ENCODE results near the gene SOS1. TPM values are rescaled to one million over a fixed set of nuclear protein-coding genes. Genes with fewer than 3 reads are reported as not detected.

Gene SOS1
- total RNA-seq, 2 donors from 2014 or later = 65.2 to 95.5 TPM

DNA sequence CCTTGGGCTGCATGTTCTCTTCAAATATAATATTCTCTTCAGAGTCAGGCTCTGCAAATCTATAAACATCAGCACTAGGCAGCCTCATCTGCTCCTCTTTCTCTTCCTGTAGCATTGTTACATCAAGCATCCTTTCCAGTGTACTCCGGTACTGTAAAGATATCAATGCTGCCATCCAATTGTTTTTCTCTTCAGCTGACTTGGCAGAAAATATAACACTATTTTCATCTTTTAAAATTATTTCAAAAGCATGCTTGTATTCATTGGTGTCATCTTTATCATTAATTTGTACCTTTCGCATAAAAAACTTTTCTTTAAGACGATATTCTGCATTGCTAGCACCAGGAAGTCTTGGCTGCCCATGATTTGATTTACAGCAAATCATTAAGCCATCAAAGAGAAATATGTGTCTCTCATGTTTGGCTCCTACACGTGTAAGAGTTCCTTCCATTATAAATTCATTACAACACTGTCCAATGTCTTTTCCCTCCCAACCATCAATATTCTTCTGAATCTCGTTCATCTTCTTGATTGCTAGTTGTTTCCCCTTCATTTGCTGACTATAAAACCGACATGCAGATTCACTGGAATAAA is 98.1 kb downstream of the SOS1 start:
- Mint-ChIP-seq H3K27me3 (no peaks in the 10 kb centered on the region), H3K27ac (peak overlapping the region; percentile 8), H3K36me3 (ENCODE audit: low read depth) (peaks cover 6% of the 10 kb centered on the region), H3K4me3 (no peak overlapping the region), H3K4me1 (peaks cover 9% of the 10 kb centered on the region)
- no peak for ATAC-seq
- no peak for DNase-seq
- no peaks in the 10 kb centered on the region for H3K9me3 ChIP-seq (ENCODE audit: control insufficient read depth, low read length, poor library complexity, severe bottlenecking)

DNA sequence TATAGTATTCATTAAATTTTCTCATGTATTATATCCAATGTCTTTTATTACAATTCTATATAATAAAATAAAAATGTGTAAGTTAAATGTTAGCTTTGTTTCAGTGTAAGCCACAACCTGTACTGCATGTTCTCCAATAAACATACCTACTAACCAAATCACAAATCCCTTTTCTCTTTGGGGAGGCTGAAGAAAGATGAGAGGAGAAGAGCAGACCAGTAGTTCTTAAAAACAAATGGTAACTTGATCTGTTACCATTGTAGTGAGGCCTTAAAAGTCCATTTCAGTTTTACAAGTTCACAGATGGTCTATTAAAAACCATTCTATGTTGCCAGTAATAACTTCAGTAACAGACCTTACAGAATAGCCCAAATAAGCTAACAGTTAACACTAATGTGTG is 100.5 kb downstream of the SOS1 start:
- H3K27me3 Mint-ChIP-seq = no peaks in the 10 kb centered on the region
- H3K4me1 Mint-ChIP-seq = peaks cover 9% of the 10 kb centered on the region
- no peaks in the 10 kb centered on the region for H3K9me3 ChIP-seq (ENCODE audit: control insufficient read depth, low read length, poor library complexity, severe bottlenecking)
- DNase-seq = no peak
- H3K27ac Mint-ChIP-seq = no peak overlapping the region
- ATAC-seq = no peak
- H3K36me3 Mint-ChIP-seq (ENCODE audit: low read depth) = peaks cover 6% of the 10 kb centered on the region
- no peak overlapping the region for H3K4me3 Mint-ChIP-seq

DNA sequence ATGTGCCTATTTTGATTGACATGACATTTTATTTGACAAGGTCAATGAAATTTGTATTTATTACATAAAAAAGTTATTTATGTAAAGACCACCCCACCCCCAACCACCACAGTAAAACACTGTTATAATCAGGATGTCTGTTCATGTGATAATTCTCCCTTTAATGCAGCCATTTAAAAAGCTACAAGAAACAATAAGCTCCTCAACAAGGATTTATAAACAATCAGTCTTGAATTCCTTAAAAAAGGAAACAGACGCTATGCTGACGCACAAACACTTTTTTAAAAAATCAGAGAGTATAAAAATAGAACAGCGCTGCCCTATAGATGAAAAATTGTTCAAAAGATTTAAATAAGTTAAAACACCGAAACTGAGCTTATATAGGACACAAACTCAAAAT is 102.2 kb downstream of the SOS1 start:
- H3K4me1 Mint-ChIP-seq = peaks cover 8% of the 10 kb centered on the region
- no peaks in the 10 kb centered on the region for H3K27me3 Mint-ChIP-seq
- no peak overlapping the region for H3K27ac Mint-ChIP-seq
- DNase-seq (no peak), ATAC-seq (no peak)
- H3K4me3 Mint-ChIP-seq = no peak overlapping the region
- no peaks in the 10 kb centered on the region for H3K9me3 ChIP-seq (ENCODE audit: control insufficient read depth, low read length, poor library complexity, severe bottlenecking)
- H3K36me3 Mint-ChIP-seq (ENCODE audit: low read depth) = peaks cover 6% of the 10 kb centered on the region

DNA sequence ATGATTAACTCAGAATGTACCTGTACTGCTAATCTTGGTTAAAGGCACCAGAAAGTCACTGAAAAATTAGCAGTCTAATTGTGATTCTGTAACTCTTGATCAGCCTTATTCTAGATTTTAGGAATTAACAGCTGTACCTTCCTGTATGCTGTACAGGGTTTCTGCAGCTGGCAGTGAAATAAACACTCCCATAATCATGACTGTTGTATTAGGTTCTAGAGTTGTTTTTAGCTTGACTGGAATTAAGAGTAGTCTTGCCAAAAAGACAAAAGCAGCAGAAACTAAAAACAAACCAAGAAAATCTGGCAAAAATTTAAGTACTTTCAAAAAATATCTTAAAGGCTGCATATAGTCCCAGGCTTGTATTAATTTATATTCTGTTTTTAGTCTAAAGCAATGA is 103.5 kb downstream of the SOS1 start:
- ATAC-seq (no peak), DNase-seq (no peak)
- H3K9me3 ChIP-seq (ENCODE audit: control insufficient read depth, low read length, poor library complexity, severe bottlenecking) = no peaks in the 10 kb centered on the region
- Mint-ChIP-seq H3K4me3 (no peak overlapping the region), H3K4me1 (peaks cover 4% of the 10 kb centered on the region), H3K27me3 (no peaks in the 10 kb centered on the region), H3K27ac (no peak overlapping the region), H3K36me3 (ENCODE audit: low read depth) (peaks cover 3% of the 10 kb centered on the region)

DNA sequence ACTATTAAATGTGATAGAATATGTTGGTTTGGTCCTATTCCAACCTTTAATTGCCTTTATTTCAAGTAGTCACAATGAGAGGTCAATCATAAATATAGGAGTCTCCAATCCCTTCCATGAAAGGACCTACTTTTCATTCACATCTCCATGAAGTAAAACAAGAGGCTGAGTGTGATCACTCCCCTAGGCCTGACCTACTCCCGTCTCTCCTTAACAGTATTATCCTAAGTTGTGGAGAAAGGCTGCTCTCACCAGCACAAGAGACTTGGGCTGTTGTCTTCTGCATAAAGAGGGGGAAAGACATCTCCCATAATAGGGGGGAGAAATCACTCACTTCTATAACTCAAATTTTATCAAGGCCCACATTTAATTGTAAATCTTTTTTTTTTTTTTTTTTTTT is 105.4 kb downstream of the SOS1 start:
- Mint-ChIP-seq H3K36me3 (ENCODE audit: low read depth) (peaks cover 3% of the 10 kb centered on the region), H3K4me3 (no peak overlapping the region), H3K4me1 (peaks cover 4% of the 10 kb centered on the region), H3K27me3 (no peaks in the 10 kb centered on the region), H3K27ac (no peak overlapping the region)
- no peaks in the 10 kb centered on the region for H3K9me3 ChIP-seq (ENCODE audit: control insufficient read depth, low read length, poor library complexity, severe bottlenecking)
- DNase-seq = no peak
- no peak for ATAC-seq

DNA sequence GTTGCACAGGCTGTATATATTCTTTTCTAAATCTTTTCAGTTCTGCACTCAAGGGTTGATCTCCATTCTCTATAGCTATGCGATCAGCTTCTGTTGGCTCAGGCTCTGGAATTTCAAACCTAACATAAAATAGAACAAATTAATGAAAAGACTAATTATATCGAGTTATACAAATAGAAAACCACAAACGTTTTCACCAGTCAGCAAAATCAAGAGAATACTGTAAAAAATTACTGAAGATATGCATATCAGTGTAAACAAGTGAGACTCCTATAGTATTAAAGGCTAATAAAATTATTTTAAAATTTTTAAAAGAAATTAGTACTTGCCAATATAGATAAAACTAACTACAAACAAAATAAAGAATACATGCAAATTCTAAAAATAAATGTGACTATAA is 107.0 kb downstream of the SOS1 start:
- Mint-ChIP-seq H3K4me1 (peaks cover 2% of the 10 kb centered on the region), H3K27me3 (no peaks in the 10 kb centered on the region), H3K27ac (no peak overlapping the region), H3K36me3 (ENCODE audit: low read depth) (no peaks in the 10 kb centered on the region), H3K4me3 (no peak overlapping the region)
- no peaks in the 10 kb centered on the region for H3K9me3 ChIP-seq (ENCODE audit: control insufficient read depth, low read length, poor library complexity, severe bottlenecking)
- ATAC-seq (no peak), DNase-seq (no peak)

DNA sequence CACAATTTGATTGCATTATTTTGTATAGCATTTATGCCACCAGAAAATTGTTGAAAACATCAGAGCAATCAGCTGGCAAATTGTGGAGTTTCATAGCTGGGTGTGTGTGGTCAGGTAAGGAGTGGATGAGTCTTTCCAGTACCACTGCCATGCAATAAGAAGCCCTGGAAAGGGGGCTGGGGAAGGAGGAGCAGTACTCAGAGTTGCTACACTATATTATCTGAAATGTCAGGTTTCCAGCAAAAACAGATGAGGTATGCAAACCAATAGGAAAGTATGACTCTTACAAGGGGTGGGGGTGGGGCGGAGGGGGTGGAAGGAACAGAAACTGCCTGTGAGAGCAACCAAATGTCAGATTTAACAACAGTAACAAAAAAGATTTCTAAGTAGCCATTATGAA is 112.2 kb downstream of the SOS1 start:
- H3K9me3 ChIP-seq (ENCODE audit: control insufficient read depth, low read length, poor library complexity, severe bottlenecking) = no peaks in the 10 kb centered on the region
- peaks cover 5% of the 10 kb centered on the region for H3K36me3 Mint-ChIP-seq (ENCODE audit: low read depth)
- ATAC-seq (no peak), DNase-seq (no peak)
- no peaks in the 10 kb centered on the region for H3K27me3 Mint-ChIP-seq
- peak overlapping the region; percentile 3 for H3K27ac Mint-ChIP-seq
- peak overlapping the region; percentile 12 for H3K4me3 Mint-ChIP-seq
- peaks cover 11% of the 10 kb centered on the region for H3K4me1 Mint-ChIP-seq

DNA sequence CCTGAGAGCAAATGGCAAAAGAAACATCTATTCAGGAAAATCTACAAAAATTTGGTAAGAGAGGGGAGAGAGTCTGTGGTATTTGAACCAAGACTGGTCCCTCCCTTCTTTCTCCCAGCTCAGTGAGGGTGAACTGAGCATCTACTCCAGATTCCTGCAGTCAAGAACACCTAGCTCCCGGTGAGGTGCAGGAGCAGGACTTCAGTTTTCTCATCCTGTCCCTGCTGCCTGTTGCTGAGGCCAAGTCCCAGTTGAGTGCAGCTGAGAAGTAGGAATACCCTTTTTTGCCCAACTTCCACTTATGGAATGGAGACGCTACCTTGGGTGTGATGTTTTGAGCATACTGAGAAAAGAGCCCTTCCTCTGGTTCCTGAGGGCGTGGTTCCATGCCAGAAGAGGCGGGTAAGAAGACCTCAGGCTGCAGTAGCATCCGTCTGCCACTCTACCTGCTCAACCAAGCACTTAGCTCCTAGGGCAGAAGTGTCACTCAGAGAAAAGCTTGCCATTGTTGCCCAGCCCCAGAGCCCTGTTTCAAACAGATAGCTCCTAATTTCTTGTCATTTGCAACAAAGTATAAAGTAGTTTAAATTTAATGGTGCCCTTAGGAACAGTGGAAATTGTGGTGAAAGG is 112.9 kb downstream of the SOS1 start:
- Mint-ChIP-seq H3K27me3 (no peaks in the 10 kb centered on the region), H3K36me3 (ENCODE audit: low read depth) (peaks cover 5% of the 10 kb centered on the region), H3K27ac (peak overlapping the region; percentile 3), H3K4me1 (peaks cover 11% of the 10 kb centered on the region), H3K4me3 (no peak overlapping the region)
- no peaks in the 10 kb centered on the region for H3K9me3 ChIP-seq (ENCODE audit: control insufficient read depth, low read length, poor library complexity, severe bottlenecking)
- ATAC-seq (no peak), DNase-seq (no peak)

DNA sequence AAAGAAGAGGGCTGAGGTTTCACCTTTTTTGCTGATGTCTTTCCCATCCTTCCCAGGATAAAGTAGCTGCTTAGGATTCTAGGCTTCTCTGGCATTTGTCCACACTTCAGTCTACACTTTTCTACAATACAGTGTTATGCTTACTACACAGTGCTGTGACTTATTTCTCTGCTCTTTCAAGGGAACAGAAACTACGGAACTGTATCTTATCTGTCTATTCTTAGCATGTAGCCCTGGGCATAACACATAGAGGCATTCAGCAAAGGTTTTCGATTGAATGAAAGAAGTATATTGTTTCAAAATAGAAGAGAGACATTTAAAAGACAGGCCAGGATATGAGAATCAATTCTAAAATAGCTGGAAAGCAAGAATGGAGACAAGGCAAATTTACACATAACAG is 120.3 kb downstream of the SOS1 start:
- Mint-ChIP-seq H3K4me3 (no peak overlapping the region), H3K36me3 (ENCODE audit: low read depth) (peaks cover 11% of the 10 kb centered on the region), H3K27ac (no peak overlapping the region), H3K27me3 (no peaks in the 10 kb centered on the region), H3K4me1 (peaks cover 11% of the 10 kb centered on the region)
- no peaks in the 10 kb centered on the region for H3K9me3 ChIP-seq (ENCODE audit: control insufficient read depth, low read length, poor library complexity, severe bottlenecking)
- DNase-seq (no peak), ATAC-seq (no peak)

DNA sequence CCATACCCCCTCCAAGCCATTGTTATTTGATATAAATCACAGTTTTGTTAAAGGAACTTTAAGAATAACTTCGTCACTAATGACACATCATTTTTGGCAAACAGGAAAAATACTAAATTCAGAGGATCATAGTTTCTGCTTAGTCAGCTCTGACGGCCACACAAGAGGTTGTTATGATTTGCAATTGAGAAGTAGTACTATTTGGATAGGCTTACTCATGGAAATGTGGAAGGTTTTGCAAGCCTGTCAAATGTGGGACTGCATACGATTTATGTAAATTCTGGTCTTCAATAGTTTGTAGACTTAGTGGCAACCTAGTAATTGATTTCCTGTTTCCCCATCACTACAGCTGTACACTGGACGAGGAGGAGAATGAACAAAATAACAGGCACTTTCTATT is 123.1 kb downstream of the SOS1 start:
- DNase-seq (no peak), ATAC-seq (no peak)
- Mint-ChIP-seq H3K36me3 (ENCODE audit: low read depth) (peaks cover 10% of the 10 kb centered on the region), H3K4me3 (no peak overlapping the region), H3K27ac (no peak overlapping the region), H3K27me3 (no peaks in the 10 kb centered on the region), H3K4me1 (peaks cover 10% of the 10 kb centered on the region)
- H3K9me3 ChIP-seq (ENCODE audit: control insufficient read depth, low read length, poor library complexity, severe bottlenecking) = no peaks in the 10 kb centered on the region

DNA sequence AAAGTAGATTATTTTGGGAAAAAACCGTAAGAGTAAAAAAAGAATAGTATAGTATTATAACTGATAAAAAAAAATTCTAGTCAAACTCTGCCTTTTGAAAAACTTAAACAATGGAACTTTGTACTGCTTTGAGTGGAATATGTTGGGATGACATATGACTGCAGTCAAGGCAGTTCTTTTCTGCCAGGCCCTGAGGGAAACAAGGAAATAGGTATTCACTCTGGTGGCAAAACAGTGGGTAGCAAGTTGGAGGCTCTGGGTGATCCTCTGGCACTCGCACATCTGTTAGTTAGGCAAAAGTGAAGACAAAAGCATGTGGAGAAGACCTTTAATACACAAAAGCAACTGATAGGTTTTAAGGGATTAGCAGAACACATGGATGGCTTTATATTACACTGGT is 129.0 kb downstream of the SOS1 start:
- DNase-seq (no peak), ATAC-seq (no peak)
- peak overlapping the region; percentile 6 for H3K27ac Mint-ChIP-seq
- peaks cover 2% of the 10 kb centered on the region for H3K4me1 Mint-ChIP-seq
- H3K27me3 Mint-ChIP-seq = no peaks in the 10 kb centered on the region
- peaks cover 2% of the 10 kb centered on the region for H3K36me3 Mint-ChIP-seq (ENCODE audit: low read depth)
- no peaks in the 10 kb centered on the region for H3K9me3 ChIP-seq (ENCODE audit: control insufficient read depth, low read length, poor library complexity, severe bottlenecking)
- H3K4me3 Mint-ChIP-seq = no peak overlapping the region

DNA sequence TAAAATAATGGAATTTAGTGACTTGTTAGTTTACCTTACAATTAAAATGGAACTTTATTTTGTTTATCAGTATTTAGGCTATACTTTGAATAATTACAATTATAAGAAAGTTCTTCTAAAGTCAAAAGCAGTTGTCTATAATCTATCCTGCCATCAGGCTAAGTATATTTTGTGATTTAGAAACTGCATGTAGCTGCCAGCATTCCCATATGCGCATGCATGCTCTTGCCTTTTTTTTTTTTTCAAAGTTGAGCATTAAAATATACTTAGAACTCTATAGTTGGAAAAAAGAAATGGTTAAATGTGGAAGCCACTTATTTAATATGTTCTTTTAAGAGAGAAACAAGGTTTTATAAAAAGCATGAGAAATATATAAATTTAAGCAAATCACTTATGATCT is 132.1 kb downstream of the SOS1 start:
- ATAC-seq = no peak
- H3K27ac Mint-ChIP-seq = no peak overlapping the region
- no peaks in the 10 kb centered on the region for H3K27me3 Mint-ChIP-seq
- H3K9me3 ChIP-seq (ENCODE audit: control insufficient read depth, low read length, poor library complexity, severe bottlenecking) = no peaks in the 10 kb centered on the region
- H3K4me1 Mint-ChIP-seq = peaks cover 2% of the 10 kb centered on the region
- no peak for DNase-seq
- H3K4me3 Mint-ChIP-seq = no peak overlapping the region
- H3K36me3 Mint-ChIP-seq (ENCODE audit: low read depth) = peaks cover 7% of the 10 kb centered on the region

DNA sequence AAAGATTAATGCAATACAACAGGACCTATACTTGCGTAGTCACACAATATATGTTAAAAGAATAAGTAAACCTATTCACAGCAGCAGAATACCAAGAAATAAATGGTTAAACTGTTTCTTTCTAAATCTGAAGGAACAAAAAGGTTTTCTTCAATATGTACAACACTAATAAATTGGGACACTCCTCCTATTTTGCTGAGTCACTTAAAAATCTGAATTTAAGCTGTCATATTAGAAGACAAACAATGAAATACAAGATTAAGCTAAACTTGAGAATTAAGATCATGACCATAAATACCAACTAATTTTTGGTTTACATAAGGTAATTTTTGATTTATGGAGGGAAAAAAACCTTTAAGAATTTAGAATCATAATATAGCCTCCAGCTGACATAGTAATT is 138.4 kb downstream of the SOS1 start:
- H3K9me3 ChIP-seq (ENCODE audit: control insufficient read depth, low read length, poor library complexity, severe bottlenecking) = no peaks in the 10 kb centered on the region
- Mint-ChIP-seq H3K36me3 (ENCODE audit: low read depth) (peaks cover 9% of the 10 kb centered on the region), H3K27ac (peak overlapping the region; percentile 24), H3K4me1 (peaks cover 15% of the 10 kb centered on the region), H3K27me3 (no peaks in the 10 kb centered on the region), H3K4me3 (no peak overlapping the region)
- DNase-seq = no peak
- no peak for ATAC-seq

DNA sequence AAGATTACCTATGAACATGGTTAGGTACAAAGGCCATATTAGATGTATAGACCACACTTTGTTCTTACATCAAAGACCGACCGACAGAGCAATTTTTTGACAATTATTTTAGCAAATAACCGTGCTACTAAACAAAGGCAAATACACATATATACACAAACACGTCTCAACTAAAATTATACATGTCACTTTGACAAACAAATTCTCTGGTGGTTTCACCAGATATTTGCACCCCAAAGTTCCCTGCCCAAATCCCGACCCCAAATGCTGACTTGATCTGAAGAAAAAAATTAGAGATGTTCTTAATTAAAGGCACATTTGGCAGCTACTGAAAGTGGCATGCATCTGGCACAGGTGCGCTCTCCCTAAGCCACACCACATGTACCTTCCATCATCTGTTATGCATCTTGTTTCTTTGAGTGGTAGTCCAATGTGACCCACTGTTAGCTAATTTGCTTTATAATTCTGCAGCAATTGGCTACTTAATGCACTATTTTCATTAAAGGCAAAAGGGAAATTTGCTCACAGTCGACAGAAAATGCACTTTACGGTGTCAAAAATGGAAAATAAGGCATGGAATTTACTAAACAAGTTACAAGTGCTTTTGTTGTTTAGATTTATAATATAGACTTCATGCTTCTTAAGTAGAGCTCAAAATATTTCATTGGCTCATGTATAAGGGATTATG is 139.0 kb downstream of the SOS1 start:
- DNase-seq = no peak
- no peaks in the 10 kb centered on the region for H3K9me3 ChIP-seq (ENCODE audit: control insufficient read depth, low read length, poor library complexity, severe bottlenecking)
- peaks cover 8% of the 10 kb centered on the region for H3K36me3 Mint-ChIP-seq (ENCODE audit: low read depth)
- no peak overlapping the region for H3K4me3 Mint-ChIP-seq
- no peak overlapping the region for H3K27ac Mint-ChIP-seq
- ATAC-seq = no peak
- H3K4me1 Mint-ChIP-seq = peaks cover 13% of the 10 kb centered on the region
- no peaks in the 10 kb centered on the region for H3K27me3 Mint-ChIP-seq

Data from T-helper 17 cell (primary cell).